Left hindlimb (tissue), 1 donor: ENCODE measurements around the gene SPATA31A3.
"Not testable (repeated sequence)": the region's sequence is repeated elsewhere in the genome, so short reads cannot be mapped to it uniquely, and the experiment has no call there.

Experiments used
- DNase-seq: peaks from one replicate; pipeline ENCODE4 v3.0.0-alpha.2; 2018

The SPATA31A3 gene

GRCh38 chr9:66992450-66992849, at the start of gene SPATA31A3:
SPATA31A3 (minus strand) TSS chr9:66992550; CDS start chr9:66992521, 29 bp downstream.
- not testable (repeated sequence) for DNase-seq

GRCh38 chr9:66952576-66952975, 39.8 kb downstream of the SPATA31A3 start:
- DNase-seq = not testable (repeated sequence)

GRCh38 chr9:66942400-66943155, 49.8 kb downstream of the SPATA31A3 start:
- DNase-seq = peak; percentile 10

GRCh38 chr9:66939878-66940830, 52.2 kb downstream of the SPATA31A3 start:
- DNase-seq = not testable (repeated sequence)

GRCh38 chr9:66938322-66938721, 54.0 kb downstream of the SPATA31A3 start:
- DNase-seq = not testable (repeated sequence)

- DNase-seq = not testable (repeated sequence)
These were observed 54.7 kb downstream of the SPATA31A3 start for GRCh38 chr9:66937662-66938061.
